ENCODE data around the gene MYO9B.

MYO9B gene

GRCh38 chr19:17243830-17244617 lies 168.4 kb downstream of the MYO9B start:
- DNase-seq = no peak

DNA sequence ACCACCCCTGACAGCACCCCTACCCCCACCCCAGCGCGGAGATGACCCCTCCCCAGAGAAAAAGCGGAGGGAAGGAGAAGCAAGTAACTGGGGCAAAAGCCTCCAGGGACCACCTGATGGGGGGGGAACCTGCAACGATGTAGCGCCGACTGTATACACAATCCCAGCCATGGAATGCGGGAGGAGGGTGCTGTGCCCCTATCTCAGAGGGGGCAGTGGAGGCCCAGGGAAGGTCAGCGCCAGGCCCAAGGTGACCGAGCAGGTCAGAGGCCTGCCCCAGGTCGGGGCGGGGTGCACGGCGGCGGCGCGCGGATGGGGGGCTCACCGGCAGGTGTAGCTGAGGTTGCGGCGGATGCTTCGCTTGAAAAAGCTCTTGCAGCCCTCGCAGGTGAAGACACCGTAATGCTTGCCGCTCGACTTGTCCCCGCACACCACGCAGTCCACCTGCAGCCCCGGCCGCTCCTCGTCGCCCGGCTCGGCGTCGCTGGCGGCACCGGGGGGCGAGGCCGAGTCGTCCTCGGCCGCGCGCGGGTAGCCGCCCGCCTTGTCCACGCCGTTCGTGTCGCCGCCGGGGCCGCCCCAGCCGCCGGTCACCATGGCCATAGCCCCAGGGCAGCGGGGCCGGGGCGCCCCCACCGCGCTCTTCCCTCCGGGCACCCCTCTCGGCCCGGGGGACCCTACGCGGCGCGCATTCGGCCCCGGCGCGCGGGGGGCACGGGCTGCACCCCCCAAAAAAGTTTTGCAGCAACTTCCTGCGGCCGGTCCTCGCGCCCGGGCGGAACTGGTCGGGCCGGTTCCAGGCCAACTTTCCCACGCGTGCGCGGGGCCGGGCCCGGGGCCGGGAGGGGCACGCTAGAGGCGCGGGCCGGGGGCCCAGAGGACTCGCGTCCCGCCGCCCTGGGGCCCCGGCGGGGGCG lies 169.3 kb downstream of the MYO9B start:
- no peak for DNase-seq

GRCh38 chr19:17245535-17245984 lies 170.0 kb downstream of the MYO9B start, which contains the start of gene NR2F6:
Gene NR2F6 (minus strand): TSS chr19:17245919. CDS start chr19:17245220, 699 bp downstream.
- DNase-seq = no peak

- DNase-seq = no peak
These were observed 171.3 kb downstream of the MYO9B start for GRCh38 chr19:17246681-17247425.

DNA sequence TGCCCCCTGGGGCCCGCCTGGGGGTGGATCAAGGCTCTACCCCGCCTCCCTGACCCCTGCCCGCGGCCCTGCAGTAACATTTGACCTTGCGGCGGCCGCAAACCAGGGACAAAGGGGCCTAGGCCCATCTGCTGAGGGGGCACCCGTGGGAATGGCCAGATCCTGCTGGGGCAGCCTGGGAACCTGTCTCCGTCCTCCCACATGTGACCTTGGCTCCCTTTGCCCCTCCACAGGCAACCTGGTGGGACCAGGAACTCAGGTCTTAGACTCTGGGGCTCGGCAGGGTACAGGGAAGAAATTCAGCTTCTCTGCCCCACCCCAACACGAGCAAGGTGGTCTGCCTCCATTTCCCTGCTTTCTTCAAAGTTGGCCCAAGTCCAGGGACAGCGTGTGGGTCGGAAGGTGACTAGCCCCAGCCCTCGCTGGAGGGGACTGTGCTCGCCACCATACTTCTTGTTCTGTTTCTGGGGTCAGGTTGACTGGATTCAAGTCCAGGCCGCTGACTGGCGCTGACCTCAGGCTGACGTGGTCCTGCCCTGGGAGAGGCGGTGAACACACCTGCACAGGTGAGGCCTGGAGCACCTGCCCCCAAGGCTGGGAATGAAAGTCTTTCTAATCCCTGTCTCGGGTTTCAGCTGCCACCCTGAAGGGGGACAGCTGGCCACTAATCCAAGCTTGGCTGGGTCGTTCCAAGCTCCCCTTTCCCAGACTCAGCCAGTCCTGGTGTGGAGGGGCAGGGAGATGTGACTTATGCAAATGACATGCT lies 172.6 kb downstream of the MYO9B start:
- DNase-seq = no peak

GRCh38 chr19:17249887-17250548 lies 174.4 kb downstream of the MYO9B start:
- no peak for DNase-seq

DNA sequence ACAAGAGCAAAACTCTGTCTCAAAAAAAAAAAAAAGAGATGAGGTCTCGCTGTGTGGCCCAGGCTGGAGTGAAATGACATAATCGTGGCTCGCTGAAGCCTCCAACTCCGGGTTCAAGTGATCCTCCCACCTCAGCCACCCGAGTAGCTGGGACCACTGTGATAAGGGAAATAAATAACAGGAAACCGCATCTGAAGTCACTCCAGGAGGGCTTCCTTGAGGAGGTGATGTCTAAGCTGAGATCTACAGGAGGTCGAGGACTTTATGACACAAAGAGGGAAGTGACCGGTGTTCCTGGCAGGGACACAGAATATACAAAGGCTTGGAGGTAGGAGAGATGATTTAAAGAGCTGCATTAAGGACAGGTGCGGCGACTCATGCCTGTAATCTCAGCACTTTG lies 179.1 kb downstream of the MYO9B start:
- no peak for DNase-seq

DNA sequence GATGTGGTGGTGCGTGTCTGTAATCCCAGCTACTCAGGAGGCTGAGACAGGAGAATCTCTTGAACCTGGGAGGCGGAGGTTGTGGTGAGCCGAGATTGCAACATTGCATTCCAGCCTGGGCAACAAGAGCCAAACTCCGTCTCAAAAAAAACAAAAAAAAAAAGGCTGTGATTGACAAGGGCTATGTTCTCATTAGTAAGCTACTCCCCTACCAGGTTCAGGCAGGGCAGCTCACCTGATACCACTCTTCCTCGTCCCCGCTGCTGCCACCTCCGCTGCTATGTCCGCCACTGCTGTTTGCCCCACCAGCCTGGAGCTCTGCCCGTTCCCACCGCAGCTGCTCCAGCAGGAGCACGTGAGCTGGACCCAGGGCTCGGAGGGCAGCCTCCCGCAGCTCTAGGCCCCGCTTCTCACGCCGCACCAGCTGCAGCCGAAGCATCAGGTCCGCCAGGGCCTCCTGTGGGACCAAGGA lies 179.6 kb downstream of the MYO9B start:
- DNase-seq = no peak

GRCh38 chr19:17256130-17256529 lies 180.6 kb downstream of the MYO9B start:
- no peak for DNase-seq

DNA sequence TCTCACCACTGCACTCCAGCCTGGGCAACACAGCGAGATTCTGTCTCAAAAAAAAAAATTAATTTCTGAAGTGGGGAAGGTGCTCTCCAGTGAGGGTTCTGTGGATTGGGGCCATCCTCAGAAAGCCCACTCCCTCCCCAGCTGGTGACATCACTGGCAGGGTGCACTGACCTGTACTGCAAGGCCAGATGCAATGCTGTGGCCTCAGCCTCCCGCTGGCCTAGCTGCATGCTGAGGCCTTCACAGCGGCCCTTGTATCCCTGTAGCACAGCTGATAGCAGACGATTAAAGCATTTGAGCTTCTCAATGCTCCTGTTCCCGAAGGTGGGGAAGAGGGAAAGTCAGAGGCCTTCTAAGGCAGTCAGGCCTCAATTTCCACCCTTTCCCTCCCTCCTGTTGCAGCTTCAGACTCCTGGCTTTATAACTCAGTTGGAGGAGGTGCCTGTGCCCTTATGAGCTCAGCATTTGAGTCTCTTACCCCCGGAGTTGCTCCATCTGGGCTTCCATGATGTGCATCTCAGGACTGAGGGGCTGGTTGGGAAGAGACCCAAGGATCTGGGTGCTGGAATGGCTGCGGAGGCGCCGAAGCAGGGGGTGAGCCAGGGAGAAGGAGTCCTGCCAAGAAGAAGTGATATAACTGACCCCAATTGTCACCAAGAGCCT lies 183.7 kb downstream of the MYO9B start:
- no peak for DNase-seq

DNA sequence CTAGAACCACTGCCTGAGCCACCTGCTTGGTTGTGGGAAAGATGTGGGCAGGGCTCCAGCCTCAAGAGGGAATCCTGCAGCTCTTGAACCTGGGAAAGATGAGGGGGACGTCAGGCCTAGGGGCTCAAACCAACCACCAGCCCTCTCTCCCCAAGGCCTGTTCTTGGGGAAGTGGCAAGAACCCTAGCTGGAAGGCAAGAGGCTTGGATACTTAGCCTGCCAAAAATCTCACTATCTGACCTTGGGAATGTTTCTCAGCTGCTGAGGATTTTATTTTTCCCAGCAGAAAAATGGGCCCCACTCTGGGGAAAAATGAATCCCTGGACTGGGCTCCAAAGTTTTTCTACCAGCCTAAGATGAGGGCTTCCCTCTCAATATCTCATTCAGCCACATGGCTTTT lies 184.4 kb downstream of the MYO9B start:
- no peak for DNase-seq

- DNase-seq = peak; percentile 36 to 66
These were observed 185.3 kb downstream of the MYO9B start for GRCh38 chr19:17260842-17261325.

DNA sequence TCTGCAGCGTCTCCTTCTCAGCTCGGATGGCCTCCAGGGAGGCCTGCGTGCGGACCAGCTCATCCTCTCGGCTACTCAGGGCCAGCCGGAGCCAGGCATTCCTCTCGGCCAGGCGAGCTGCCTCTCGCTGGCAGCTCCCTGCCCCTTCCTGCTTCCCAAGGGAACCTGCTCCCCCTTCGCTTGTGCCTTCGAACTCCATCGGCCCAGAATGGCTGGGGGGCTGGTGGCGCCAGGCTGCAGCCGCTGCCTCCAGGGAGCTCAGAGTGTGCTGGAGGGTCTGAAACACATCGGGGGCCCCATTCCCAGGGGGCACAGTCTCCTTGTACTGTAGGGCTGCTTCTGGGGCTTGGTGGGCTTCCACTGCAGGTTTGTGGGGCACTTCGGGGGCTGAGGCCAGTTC lies 187.0 kb downstream of the MYO9B start:
- DNase-seq = no peak

Measured in NCI-H1930 (cell line).